HG03378 (cell line): ENCODE measurements around the gene KRT71.

Source experiments
- ATAC-seq: cut with Tn5 transposase; IDR thresholded peaks from one replicate; pipeline ENCODE4 v1.9.1; 2021; ENCODE audit warnings: mild to moderate bottlenecking, moderate library complexity; ENCODE audit not compliant: unreplicated experiment

KRT71 gene

GRCh38 chr12:52577316-52577715 lies 24.4 kb upstream of the KRT71 start:
- ATAC-seq: no peak

GRCh38 chr12:52575948-52576347 lies 23.0 kb upstream of the KRT71 start:
- no peak for ATAC-seq

- ATAC-seq: no peak
Measured at GRCh38 chr12:52575256-52575655, 22.3 kb upstream of the KRT71 start.

- ATAC-seq: no peak
Measured at GRCh38 chr12:52573743-52574142, 20.8 kb upstream of the KRT71 start, which contains the start of gene KRT74. Gene KRT74, minus strand, starts transcription at chr12:52573843. Its CDS starts 66 bp downstream, at chr12:52573777.

- ATAC-seq: no peak
Measured at GRCh38 chr12:52573306-52573705, 20.4 kb upstream of the KRT71 start.

GRCh38 chr12:52570511-52570910 lies 17.6 kb upstream of the KRT71 start:
- ATAC-seq: no peak

GRCh38 chr12:52568111-52568510 lies 15.2 kb upstream of the KRT71 start:
- ATAC-seq: no peak

GRCh38 chr12:52566847-52567291 lies 13.9 kb upstream of the KRT71 start:
- ATAC-seq: no peak

GRCh38 chr12:52564582-52564981 lies 11.6 kb upstream of the KRT71 start:
- ATAC-seq: no peak

GRCh38 chr12:52561880-52562449 lies 9.0 kb upstream of the KRT71 start:
- no peak for ATAC-seq

- no peak for ATAC-seq
Measured at GRCh38 chr12:52559979-52560378, 7.0 kb upstream of the KRT71 start.

- ATAC-seq: no peak
Measured at GRCh38 chr12:52558781-52559445, 6.0 kb upstream of the KRT71 start.

GRCh38 chr12:52557476-52557875 lies 4.5 kb upstream of the KRT71 start:
- no peak for ATAC-seq

- no peak for ATAC-seq
Measured at GRCh38 chr12:52555577-52555976, 2.6 kb upstream of the KRT71 start.

GRCh38 chr12:52552055-52552454 lies 890 bp downstream of the KRT71 start:
- ATAC-seq: no peak

GRCh38 chr12:52551216-52551865 lies 1.6 kb downstream of the KRT71 start:
- no peak for ATAC-seq

GRCh38 chr12:52546126-52546525 lies 6.8 kb downstream of the KRT71 start:
- no peak for ATAC-seq

GRCh38 chr12:52543985-52544883 lies 8.7 kb downstream of the KRT71 start:
- no peak for ATAC-seq

GRCh38 chr12:52542785-52543318 lies 10.1 kb downstream of the KRT71 start:
- ATAC-seq: no peak

- no peak for ATAC-seq
Measured at GRCh38 chr12:52542157-52542556, 10.8 kb downstream of the KRT71 start.

- no peak for ATAC-seq
Measured at GRCh38 chr12:52541709-52542108, 11.2 kb downstream of the KRT71 start.
